Measurements from ENCODE around the gene TEX19. TPM values are rescaled to one million over a fixed set of nuclear protein-coding genes. Genes with fewer than 3 reads are reported as not detected.

TEX19 gene
- total and polyA plus RNA-seq, 9 of the 15 experiments (the other 6 are each of a cell fraction or from before 2014, with no cell fraction given): 0.10 to 4.9 (median 1.9) TPM

- TF ChIP-seq, protein P1, sequence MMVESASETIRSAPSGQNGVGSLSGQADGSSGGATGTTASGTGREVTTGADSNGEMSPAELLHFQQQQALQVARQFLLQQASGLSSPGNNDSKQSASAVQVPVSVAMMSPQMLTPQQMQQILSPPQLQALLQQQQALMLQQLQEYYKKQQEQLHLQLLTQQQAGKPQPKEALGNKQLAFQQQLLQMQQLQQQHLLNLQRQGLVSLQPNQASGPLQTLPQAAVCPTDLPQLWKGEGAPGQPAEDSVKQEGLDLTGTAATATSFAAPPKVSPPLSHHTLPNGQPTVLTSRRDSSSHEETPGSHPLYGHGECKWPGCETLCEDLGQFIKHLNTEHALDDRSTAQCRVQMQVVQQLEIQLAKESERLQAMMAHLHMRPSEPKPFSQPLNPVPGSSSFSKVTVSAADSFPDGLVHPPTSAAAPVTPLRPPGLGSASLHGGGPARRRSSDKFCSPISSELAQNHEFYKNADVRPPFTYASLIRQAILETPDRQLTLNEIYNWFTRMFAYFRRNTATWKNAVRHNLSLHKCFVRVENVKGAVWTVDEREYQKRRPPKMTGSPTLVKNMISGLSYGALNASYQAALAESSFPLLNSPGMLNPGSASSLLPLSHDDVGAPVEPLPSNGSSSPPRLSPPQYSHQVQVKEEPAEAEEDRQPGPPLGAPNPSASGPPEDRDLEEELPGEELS (CRISPR knock-in tag; IDR thresholded peaks at IDR 0.05; ENCODE audit: borderline replicate concordance): 0 out of 2 replicates have a peak, but pooled peaks have one; percentile 38
- TF ChIP-seq, protein P2, sequence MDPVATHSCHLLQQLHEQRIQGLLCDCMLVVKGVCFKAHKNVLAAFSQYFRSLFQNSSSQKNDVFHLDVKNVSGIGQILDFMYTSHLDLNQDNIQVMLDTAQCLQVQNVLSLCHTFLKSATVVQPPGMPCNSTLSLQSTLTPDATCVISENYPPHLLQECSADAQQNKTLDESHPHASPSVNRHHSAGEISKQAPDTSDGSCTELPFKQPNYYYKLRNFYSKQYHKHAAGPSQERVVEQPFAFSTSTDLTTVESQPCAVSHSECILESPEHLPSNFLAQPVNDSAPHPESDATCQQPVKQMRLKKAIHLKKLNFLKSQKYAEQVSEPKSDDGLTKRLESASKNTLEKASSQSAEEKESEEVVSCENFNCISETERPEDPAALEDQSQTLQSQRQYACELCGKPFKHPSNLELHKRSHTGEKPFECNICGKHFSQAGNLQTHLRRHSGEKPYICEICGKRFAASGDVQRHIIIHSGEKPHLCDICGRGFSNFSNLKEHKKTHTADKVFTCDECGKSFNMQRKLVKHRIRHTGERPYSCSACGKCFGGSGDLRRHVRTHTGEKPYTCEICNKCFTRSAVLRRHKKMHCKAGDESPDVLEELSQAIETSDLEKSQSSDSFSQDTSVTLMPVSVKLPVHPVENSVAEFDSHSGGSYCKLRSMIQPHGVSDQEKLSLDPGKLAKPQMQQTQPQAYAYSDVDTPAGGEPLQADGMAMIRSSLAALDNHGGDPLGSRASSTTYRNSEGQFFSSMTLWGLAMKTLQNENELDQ (CRISPR knock-in tag; IDR thresholded peaks at IDR 0.05; ENCODE audit: borderline replicate concordance): no peak
- no peak for TF ChIP-seq NCOA1 (IDR thresholded peaks at IDR 0.05; ENCODE audit: low read depth)
- no peak for TF ChIP-seq ARID2 (IDR thresholded peaks at IDR 0.05)
- TF ChIP-seq KAT8 (IDR thresholded peaks at IDR 0.05; ENCODE audit: low read depth): no peak
- TF ChIP-seq CHD4 (IDR thresholded peaks at IDR 0.05; ENCODE audit: insufficient read depth, insufficient replicate concordance, low read depth, low read length, poor library complexity, severe bottlenecking): no peak
- no peak for TF ChIP-seq GATA2 (CRISPR knock-in tag; IDR thresholded peaks at IDR 0.05)
- no peak for TF ChIP-seq SRSF9 (IDR thresholded peaks at IDR 0.05; ENCODE audit: borderline replicate concordance, low read depth, low read length)
- TF ChIP-seq ZNF609 (CRISPR knock-in tag; IDR thresholded peaks at IDR 0.05; ENCODE audit: borderline replicate concordance): no peak
- no peak for TF ChIP-seq PURB (CRISPR knock-in tag; IDR thresholded peaks at IDR 0.05; ENCODE audit: low read depth)
- TF ChIP-seq NONO (IDR thresholded peaks at IDR 0.05; ENCODE audit: low read depth in 2 of 2, low read length in 1 of 2): peak in 1 of 2 experiments; percentile 19; a peak in 1 of 4 replicates
- TF ChIP-seq HNRNPUL1 (IDR thresholded peaks at IDR 0.05; ENCODE audit: low read length): no peak
Measured at GRCh38 chr17:82358465-82359350, at the start of gene TEX19 (continued).
